DMS79 (cell line): ENCODE measurements around the gene GNAQ.

ENCODE experiments used
- DNase-seq: peaks from one replicate; lab custom pipeline; 2025; lab: John Stamatoyannopoulos, UW

The GNAQ gene

DNA sequence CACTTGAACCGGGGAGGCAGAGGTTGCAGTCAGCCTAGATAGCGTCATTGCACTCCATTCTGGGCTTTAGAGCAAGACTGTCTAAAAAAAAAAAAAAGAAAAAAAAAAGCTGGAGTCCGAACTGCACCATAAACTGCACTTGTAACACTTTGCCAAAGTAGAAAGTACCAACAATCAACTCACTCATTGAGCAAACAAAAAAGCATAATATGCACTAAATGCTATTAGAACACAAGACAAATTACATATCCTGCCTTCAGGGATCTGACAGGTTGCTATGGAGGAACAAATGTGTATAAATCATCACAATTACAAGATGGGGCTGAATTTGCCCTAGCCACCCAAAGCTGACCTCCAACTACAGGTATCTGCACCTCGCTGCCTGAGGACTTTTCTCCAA, 27.9 kb downstream of the GNAQ start:
- no peak for DNase-seq

DNA sequence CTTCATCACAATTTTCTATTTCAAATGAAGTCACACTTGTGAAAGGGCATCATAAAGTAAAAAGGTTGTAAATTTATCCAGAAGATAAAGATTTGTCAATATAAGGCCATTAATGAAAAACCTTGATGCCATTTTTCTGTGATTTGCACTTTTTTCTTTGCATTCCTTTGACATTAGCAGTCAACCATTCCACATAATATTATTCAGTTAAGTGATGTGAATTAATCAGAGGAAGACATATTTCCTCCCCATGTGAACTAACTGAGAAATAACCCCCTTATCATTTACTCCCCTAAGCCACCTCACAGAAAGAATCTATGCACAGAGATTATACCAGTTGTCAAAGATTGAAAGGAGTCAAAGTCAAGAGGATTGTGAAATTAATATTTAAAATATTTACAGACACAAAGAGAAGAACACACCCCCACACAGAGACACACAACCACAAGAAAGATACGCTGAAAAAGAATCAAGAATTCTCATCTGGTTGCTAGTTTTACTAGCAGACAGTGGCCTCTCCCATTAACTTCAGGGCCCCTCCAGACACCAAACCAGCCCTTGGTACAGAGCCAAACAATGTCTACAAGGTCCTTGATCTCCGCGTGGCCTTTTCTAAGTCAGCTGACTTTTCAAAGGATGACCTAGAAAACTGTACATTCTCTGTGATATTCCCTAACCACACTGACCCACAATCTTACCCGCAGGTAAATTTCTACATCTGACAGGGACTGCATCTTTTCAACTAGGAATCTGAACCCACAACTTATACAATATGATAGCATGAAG, 29.5 kb downstream of the GNAQ start:
- DNase-seq: no peak

DNA sequence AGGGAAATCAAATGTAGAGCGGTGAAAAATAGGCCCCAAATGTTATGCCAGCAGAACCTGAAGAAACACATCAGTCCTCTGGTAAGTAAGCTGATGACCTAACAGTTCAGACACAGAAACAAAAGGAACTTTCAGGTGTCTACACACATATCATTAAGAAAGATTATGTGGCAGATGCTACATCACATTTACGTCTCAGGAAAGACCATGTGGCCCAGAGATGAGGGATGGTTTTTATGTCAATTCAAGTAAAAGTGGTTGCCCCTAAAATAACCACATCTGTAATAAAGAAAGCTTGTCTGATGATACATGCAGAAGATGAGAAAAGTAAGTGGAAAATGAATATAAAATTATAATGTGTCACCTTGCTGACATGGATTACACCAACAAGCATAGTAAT, 31.4 kb downstream of the GNAQ start:
- DNase-seq: no peak

- no peak for DNase-seq
Observed at GRCh38 chr9:77999231-77999631, 32.4 kb downstream of the GNAQ start.

- no peak for DNase-seq
Observed at GRCh38 chr9:77997611-77998284, 33.9 kb downstream of the GNAQ start.

- DNase-seq: no peak
Observed at GRCh38 chr9:77996696-77997095, 34.9 kb downstream of the GNAQ start.

DNA sequence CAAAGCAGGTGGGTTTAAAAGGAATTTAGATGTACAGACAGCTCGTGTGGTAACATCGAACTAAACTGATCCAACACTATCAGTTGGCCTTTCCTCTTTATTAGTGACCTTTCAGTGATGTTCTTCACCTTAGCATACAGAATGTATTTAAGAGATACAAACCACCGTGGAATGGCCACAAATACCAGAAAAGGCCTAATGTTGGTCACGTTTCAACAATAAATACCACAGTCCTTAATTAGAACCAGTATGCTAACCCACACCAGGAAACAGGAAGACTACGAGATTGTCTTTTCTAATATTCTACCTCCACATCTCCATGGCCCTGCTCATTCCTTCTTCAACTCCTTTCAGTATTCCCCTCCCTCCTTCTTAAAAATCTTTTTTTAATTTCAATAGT, 40.4 kb downstream of the GNAQ start:
- DNase-seq: no peak

DNA sequence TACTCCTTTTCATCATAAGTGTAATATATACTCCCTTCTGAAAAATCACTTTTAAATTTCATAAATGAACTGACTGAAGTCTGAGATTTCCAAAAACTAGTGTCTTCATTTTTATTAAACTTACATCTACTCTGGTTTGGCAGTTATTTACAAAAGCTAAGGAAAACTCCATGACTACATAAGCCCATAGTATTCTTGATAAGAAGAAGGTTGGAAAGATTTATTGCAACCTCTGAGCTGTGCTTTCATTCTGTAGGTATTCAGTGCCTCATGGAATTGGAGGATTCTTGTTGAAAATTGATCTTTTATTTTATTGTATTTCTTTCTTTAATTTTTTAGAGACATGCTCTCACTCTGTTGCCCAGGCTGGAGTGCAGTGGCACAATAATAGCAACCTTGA, 41.7 kb downstream of the GNAQ start:
- DNase-seq: no peak

- DNase-seq: no peak
Observed at GRCh38 chr9:77989458-77989857, 42.2 kb downstream of the GNAQ start.

DNA sequence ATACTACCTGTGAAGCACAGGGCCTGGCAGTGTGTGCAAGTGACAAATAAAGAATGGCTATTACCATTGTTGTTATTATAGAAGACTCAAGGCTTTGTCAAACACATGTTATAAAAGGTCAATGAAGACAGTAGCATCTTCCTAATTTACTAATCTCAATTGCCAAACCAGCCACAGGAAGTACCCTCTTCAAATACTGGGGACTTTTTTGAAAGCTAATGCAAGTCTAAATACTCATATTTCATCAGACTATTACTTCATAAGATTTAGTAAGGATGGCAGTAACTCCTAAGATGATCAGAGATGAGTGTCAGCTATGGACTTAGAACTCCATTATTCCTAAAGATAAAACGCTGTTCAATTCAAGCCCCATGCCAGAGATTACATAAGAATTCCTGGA, 43.0 kb downstream of the GNAQ start:
- no peak for DNase-seq

DNA sequence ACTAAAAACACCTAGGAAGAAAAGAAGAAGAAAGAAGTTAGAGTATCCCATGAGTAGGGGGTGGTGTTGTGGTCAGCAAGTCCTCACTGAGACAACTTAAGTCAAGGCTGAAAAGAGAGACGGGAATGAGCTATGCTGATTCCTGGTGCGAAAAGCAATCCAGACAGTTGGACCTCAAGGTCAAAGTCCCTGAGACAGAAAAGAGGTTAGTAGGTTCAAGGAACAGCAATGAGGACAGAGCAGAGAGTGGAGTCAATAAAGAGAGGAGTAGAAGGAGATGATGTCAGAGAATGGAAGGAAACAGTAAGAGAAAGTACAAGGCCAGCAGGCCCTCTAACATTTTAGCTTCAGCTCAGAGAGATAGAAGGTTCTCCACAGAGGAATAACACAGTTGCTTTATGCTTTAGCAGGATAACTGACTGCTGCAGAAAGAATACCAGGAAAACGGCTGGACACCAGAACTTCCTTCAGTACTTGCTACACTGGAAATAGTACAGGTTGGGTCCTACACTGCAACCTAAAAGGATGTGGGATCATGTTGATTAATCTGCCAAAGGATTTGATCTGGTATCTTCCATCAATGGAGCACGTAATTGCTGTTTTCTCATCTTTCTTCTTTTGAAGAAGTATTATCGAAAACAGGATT, 43.6 kb downstream of the GNAQ start:
- DNase-seq: no peak

DNA sequence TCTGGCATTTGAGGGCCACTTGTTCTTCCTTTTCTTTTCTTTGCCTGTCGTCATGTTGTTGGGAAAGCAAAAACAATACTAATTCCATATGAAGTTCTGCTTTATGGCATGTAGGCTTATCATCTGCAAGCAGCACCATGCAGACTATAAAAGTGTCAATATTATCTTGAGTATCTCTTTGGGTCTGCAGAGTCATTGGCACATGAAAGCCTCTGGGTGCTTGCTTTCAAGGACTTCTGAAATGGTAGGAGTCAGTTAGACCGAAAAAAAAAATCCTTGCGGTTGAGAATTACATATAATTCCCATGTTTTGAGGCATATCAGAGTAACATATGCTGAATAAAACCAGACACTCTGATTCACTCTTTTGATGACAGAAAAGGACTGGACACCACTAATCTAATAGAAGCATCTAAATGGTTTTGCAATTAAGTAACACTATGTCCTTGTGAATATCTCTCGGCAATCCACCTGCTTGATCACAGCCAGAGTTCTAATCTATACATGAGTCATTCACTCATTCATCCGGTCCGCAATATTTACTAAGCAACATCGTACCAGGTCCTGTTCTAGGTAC, 44.4 kb downstream of the GNAQ start:
- no peak for DNase-seq

DNA sequence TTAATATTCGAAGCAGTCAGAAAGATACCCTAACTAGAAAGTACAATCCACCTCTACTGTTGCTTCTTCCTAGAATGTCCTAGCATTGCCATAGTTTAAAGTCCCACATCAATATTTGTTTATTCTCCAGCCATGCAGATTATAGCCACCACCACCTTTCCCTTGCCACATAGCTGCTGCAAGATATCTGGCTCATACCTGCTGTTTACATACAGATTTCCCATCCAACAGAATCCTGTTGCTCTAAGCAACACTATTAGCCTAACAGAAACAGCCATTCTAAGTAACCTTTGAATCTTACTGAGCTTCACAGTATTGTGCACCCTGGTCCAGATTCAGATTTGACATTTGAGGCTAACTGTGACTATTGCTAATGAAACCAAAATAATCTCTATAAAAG, 45.6 kb downstream of the GNAQ start:
- no peak for DNase-seq

DNA sequence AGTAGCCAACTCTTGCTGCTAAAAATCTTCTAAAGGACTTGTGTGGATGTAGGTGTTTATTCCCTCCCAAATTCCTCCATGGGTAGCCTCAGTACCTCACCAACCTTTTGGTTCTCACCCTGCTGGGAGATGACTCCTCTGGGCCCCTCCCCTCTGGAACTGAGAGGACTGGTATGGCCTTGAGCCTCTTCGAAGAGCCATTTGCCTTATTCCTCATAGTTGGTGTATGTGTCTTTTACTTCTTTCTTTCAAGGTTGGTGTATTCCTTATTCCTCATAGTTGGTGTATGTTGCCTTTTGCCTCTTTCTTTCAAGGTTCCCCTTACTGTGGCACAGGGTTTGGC, 48.3 kb downstream of the GNAQ start:
- no peak for DNase-seq

GRCh38 chr9:77982581-77983319, 48.9 kb downstream of the GNAQ start:
- DNase-seq: no peak

- DNase-seq: no peak
Observed at GRCh38 chr9:77981907-77982306, 49.7 kb downstream of the GNAQ start.

- DNase-seq: no peak
Observed at GRCh38 chr9:77981332-77981731, 50.3 kb downstream of the GNAQ start.

GRCh38 chr9:77980622-77981021, 51.0 kb downstream of the GNAQ start:
- DNase-seq: no peak

DNA sequence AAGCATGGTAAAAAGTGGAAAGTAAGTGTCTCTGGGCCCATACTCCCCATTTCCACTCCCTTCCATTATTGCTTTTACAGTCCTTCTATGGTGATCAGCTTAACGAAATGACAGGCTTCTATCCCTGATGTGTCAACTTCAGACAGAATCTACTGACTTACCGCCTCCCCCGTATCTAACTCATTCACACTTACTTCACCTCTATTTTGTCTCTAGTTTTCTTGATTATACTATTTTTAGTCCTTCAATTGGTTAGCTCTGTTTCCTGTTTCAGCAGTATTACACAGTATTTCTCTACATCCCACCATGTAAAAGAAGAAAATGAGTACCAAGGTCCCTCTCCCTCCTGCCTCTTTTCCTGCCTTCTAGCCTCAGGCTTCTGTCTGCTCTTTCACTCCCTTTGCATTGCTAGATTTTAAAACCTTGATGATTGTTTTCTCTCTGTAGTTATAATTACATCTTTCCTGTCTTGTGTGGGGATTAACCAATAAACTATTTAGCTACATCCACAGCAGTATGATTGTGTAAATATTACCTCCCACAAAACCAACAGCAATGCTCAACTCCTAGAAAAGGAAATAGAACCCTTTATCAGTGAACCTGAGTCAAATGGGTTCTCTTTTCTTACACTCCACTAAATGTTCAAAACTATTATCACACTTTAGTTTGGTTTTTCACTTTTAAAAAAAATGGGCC, 53.4 kb downstream of the GNAQ start:
- DNase-seq: no peak

GRCh38 chr9:77977210-77977611, 54.4 kb downstream of the GNAQ start:
- no peak for DNase-seq

DNA sequence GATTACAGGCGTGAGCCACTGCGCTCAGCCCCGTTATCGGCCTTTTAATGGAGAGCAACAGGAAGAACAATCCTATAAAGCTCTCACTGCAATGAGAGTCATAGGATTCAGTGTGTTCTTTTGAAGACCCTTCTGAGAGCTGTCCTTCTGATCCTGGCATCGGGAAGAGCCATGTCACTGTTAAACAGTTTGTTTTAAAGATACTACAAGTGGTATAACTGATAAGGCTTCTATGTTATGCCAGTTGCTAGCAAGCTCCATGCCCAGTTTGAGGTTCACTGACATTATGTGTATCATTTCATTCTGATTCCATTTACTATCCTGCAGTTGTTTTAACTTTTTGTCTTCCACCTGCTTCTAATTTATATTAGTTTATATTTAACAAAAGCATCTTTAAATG, 55.8 kb downstream of the GNAQ start:
- no peak for DNase-seq

- no peak for DNase-seq
Observed at GRCh38 chr9:77975036-77975435, 56.6 kb downstream of the GNAQ start.
